Vagina (tissue), 2 donors: ENCODE measurements around the gene FUT7. TPM values are rescaled to one million over a fixed set of nuclear protein-coding genes. Genes with fewer than 3 reads are reported as not detected.

Experiments
- DNase-seq, 2 donors: peaks; one replicate each; pipeline ENCODE4 v3.0.0-alpha.2; 2017; ENCODE audit errors: extremely low spot score in 2 of 2
- H3K27ac ChIP-seq: fragments of 200-600 bp; sonication (generic); one replicate; pipeline ENCODE4 v1.5.1; 2019
- H3K27me3 ChIP-seq: fragments of 200-600 bp; sonication (generic); one replicate; pipeline ENCODE4 v1.5.1; 2019
- H3K36me3 ChIP-seq, 2 donors: fragments of 200-600 bp; sonication (generic); one replicate each; pipeline ENCODE4 v1.5.1; 2017 to 2019
- H3K4me1 ChIP-seq: fragments of 200-600 bp; sonication (generic); one replicate; pipeline ENCODE4 v1.5.1; 2019
- H3K4me3 ChIP-seq, 2 donors: fragments of 200-600 bp; sonication (generic); 1 replicate in 1 of 2; 2 replicates in 1 of 2; pipeline ENCODE4 v1.5.1; 2016 to 2019
- H3K9me3 ChIP-seq: fragments of 200-600 bp; sonication (generic); one replicate; pipeline ENCODE4 v1.5.1; 2019
- CTCF ChIP-seq, 3 experiments: fragments of 450-650 bp in 2 of 3; fragments of 200-600 bp in 1 of 3; sonication (generic) in 1 of 3; IDR thresholded peaks; one replicate each; pipeline ENCODE4 v1.5.1; 2017 to 2019; ENCODE audit warnings: antibody characterized with exemption in 3 of 3, mild to moderate bottlenecking in 2 of 3, moderate library complexity in 2 of 3
- POLR2A ChIP-seq, 2 donors: fragments of 450-650 bp; IDR thresholded peaks; one replicate each; pipeline ENCODE4 v1.6.1; 2017; ENCODE audit warnings: antibody characterized with exemption in 2 of 2, mild to moderate bottlenecking in 2 of 2, moderate library complexity in 2 of 2
- POLR2AphosphoS5 ChIP-seq, 2 donors: sonication (generic); formaldehyde crosslinking; IDR thresholded peaks; one replicate each; pipeline ENCODE4 v1.9.0; 2017; ENCODE audit warnings: antibody characterized with exemption in 2 of 2, mild to moderate bottlenecking in 2 of 2, low read depth in 1 of 2; ENCODE audit not compliant: insufficient read depth in 1 of 2
- intact Hi-C: fragments of 100-400 bp; cut with DNase I; formaldehyde crosslinking; loops from one replicate; pipeline ENCODE4 v1.15.1; 2023
- total RNA-seq: library from RNA; depleted of rRNA; stranded (reverse); fragments of >200 nt; gene quantifications from one replicate; pipeline ENCODE4 v1.2.3, GENCODE V29; 2016

Gene FUT7, protein sequence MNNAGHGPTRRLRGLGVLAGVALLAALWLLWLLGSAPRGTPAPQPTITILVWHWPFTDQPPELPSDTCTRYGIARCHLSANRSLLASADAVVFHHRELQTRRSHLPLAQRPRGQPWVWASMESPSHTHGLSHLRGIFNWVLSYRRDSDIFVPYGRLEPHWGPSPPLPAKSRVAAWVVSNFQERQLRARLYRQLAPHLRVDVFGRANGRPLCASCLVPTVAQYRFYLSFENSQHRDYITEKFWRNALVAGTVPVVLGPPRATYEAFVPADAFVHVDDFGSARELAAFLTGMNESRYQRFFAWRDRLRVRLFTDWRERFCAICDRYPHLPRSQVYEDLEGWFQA
- total RNA-seq = not detected

- TF ChIP-seq POLR2A (IDR thresholded peaks at IDR 0.05) (no peak), CTCF (IDR thresholded peaks at IDR 0.05) (no peak), POLR2AphosphoS5 (IDR thresholded peaks at IDR 0.05; ENCODE audit: insufficient read depth in 1 of 2, low read depth in 1 of 2) (no peak)
- Histone ChIP-seq H3K27me3 (no peaks in the 10 kb centered on the region), H3K27ac (no peak within 1 kb of the TSS), H3K4me3 (no peak within 1 kb of the TSS), H3K4me1 (peaks cover 35% of the 10 kb centered on the region), H3K9me3 (no peaks in the 10 kb centered on the region), H3K36me3 (no peaks in the 10 kb centered on the region)
- no peak for DNase-seq
- intact Hi-C loops = no loop called here
These were observed at the start of gene FUT7 for GRCh38 chr9:137031904-137032640. Gene FUT7, minus strand, starts transcription at chr9:137032088. Its CDS starts 97 bp downstream, at chr9:137031991.

DNA sequence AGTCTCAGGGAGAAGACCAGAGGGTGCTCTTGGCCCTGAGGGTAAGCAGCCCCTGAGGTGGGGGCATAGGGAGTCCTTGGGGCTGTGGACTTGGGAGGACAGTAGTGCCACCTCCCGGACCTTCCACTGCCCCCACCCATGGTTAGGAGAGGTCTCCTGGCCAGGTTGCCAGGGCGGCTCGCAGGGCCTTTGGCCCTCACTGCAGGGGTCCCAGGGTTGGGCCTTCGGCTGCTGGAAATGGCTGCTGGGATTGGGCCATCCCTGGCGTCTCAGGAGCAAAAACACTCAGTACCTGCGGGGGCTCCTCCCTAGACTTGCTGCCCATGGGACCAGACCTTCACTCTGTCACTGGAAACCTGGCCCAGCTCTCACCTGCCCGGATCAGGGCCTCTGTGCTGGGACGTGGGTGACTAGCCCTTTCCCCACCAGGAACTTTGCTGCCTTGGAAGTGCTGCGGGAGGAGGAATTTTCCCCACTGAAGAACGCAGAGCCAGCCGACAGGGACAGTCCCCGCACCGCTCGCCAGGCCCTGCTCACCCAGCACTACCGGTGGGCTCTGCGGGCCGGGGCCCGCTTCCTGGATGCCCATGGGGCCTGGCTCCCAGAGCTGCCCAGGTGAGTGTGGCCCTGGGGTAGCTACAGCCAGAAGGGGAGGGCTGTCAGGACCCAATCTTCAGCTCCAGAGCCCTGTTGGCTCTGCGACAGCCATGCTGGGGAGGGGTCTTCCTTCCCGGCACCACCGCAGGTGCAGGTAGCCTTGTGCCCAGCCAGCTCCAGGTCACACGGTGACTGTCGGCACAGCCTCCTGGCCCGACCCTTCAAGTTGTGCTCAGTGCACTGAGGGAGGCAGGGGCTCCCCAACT, 48.6 kb upstream of the FUT7 start:
- no peak overlapping the region for H3K27ac ChIP-seq
- H3K36me3 ChIP-seq = peaks cover 0 to 34% of the 10 kb centered on the region in 2 donors
- no peaks in the 10 kb centered on the region for H3K9me3 ChIP-seq
- DNase-seq = no peak
- H3K4me3 ChIP-seq = no peak overlapping the region
- H3K4me1 ChIP-seq = peaks cover 54% of the 10 kb centered on the region
- TF ChIP-seq CTCF (IDR thresholded peaks at IDR 0.05) = no peak
- TF ChIP-seq POLR2AphosphoS5 (IDR thresholded peaks at IDR 0.05; ENCODE audit: insufficient read depth in 1 of 2, low read depth in 1 of 2) = no peak
- intact Hi-C loops = no loop called here
- no peaks in the 10 kb centered on the region for H3K27me3 ChIP-seq

DNA sequence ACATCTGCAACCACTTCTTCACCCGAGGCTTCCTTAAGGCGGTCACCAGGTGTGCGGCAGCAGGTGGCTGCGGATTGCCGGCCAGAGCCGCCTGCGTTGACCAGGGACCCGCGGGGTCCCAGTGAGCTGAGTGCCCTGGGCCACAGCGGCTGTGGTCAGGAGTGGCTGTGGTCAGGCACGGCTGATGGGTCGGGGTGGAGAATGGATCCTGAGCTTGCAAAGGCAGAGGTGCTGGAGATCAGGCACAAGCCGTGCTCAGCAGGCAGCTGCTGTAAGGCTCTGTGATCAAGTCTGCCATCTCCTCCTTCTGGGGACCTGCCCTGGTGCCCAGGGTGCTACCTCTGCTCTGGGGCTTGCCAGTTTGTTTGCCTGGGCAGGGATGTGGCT, 47.5 kb upstream of the FUT7 start:
- H3K27ac ChIP-seq = no peak overlapping the region
- no peak for DNase-seq
- no peaks in the 10 kb centered on the region for H3K27me3 ChIP-seq
- H3K9me3 ChIP-seq = no peaks in the 10 kb centered on the region
- TF ChIP-seq CTCF (IDR thresholded peaks at IDR 0.05) (no peak), POLR2A (IDR thresholded peaks at IDR 0.05) (no peak), POLR2AphosphoS5 (IDR thresholded peaks at IDR 0.05; ENCODE audit: insufficient read depth in 1 of 2, low read depth in 1 of 2) (no peak)
- peaks cover 0 to 34% of the 10 kb centered on the region in 2 donors for H3K36me3 ChIP-seq
- peaks cover 45% of the 10 kb centered on the region for H3K4me1 ChIP-seq
- intact Hi-C loops = no loop called here
- H3K4me3 ChIP-seq = no peak overlapping the region

DNA sequence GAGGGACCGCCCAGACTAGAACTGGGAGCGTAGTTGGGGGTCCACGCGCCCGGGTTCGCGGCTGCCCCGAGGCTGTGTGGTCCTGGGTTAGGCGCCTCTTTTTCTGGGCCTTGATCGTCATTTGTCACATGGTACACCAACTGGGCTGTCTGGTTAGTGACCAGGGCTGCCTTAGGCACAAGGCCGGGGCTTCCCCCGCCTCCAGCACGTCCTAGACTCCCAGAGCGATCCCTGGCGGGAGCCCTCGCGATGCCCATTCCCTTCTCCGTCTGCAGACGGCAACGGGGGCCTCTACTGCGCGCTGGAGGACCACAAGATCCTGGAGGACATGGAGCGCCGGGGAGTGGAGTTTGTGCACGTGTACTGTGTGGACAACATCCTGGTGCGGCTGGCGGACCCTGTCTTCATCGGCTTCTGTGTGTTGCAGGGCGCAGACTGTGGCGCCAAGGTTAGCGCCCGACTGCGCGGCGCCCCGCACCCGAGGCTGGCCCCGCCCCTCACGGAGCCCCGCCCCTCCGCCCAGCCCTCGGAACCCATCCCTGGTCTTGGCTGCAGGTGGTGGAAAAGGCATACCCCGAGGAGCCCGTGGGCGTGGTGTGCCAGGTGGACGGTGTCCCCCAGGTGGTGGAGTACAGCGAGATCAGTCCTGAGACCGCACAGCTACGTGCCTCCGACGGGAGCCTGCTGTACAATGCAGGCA, 47.0 kb upstream of the FUT7 start:
- no peaks in the 10 kb centered on the region for H3K9me3 ChIP-seq
- H3K36me3 ChIP-seq = peaks cover 0 to 34% of the 10 kb centered on the region in 2 donors
- TF ChIP-seq POLR2AphosphoS5 (IDR thresholded peaks at IDR 0.05; ENCODE audit: insufficient read depth in 1 of 2, low read depth in 1 of 2) = no peak
- no peak for TF ChIP-seq POLR2A (IDR thresholded peaks at IDR 0.05)
- no peak for TF ChIP-seq CTCF (IDR thresholded peaks at IDR 0.05)
- peaks cover 39% of the 10 kb centered on the region for H3K4me1 ChIP-seq
- intact Hi-C loops = no loop called here
- H3K27ac ChIP-seq = no peak overlapping the region
- no peak for DNase-seq
- peak overlapping the region; percentile 68 to 77 for H3K4me3 ChIP-seq
- H3K27me3 ChIP-seq = no peaks in the 10 kb centered on the region
